GM12891 (cell line): ENCODE data around the gene SLC18B1.

Experiments used
- POLR2A ChIP-seq: IDR thresholded peaks from 2 replicates; pipeline ENCODE4 v1.6.1; 2011; ENCODE audit warnings: low read depth, low read length, control low read depth
- SPI1 ChIP-seq: IDR thresholded peaks from 2 replicates; pipeline ENCODE4 v1.6.1; 2011; ENCODE audit warnings: low read depth, low read length, control low read depth

- no peak for TF ChIP-seq POLR2A
- no peak for TF ChIP-seq SPI1
Observed at GRCh38 chr6:132841966-132842365, 43.5 kb upstream of the SLC18B1 start.
